Dermis blood vessel endothelial cell (primary cell): Measurements from ENCODE around the gene OAS3. TPM values are rescaled to one million over a fixed set of nuclear protein-coding genes. Genes with fewer than 3 reads are reported as not detected.
"Not testable (repeated sequence)": the region's sequence is repeated elsewhere in the genome, so short reads cannot be mapped to it uniquely, and the experiment has no call there.

Source experiments
- DNase-seq: peaks from one replicate; pipeline ENCODE4 v3.0.0; 2010
- total RNA-seq: library from RNA; depleted of rRNA; stranded (reverse); fragments of >200 nt; gene quantifications from 2 replicates; pipeline ENCODE4 v1.2.3, GENCODE V29; 2014

Gene OAS3
- total RNA-seq, 1 donor from 2014 or later = 9.4 TPM

DNA sequence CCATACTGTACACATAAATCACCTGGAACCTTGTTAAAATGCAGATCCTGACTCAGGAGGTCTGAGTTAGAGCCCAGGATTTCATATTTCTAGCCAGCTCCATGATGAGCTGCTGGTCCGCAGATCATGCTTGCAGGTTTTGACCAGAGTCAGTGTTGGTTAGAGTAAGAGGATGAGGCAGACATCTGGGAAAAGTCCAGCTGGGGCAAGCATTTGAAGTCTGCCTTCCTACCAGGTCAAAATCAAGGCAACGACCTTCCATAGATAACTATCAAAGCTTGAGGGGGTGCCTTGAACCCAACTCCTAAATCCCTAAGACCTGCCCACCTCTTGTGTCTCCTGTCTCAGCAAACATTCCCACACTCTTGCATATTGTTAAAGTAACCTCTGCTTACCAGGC is 49.3 kb downstream of the OAS3 start:
- DNase-seq = no peak

DNA sequence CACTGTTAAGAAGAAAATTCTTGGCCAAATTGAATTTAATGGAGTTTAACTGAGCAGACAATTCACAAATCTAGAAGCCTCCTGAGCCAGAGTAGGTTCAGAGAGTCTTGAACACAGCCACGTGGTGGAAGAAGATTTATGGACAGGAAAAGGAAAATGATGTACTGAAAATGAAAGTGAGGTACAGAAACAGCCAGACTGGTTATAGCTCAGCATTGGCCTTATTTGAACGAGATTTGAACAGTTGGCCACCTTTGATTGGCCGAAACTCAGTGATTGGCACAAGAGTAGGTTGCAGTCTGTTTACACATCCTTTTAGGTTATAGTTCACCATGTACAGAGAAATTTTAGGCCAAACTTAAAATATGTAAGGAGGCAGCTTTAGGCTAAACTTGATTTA is 50.0 kb downstream of the OAS3 start:
- no peak for DNase-seq

DNA sequence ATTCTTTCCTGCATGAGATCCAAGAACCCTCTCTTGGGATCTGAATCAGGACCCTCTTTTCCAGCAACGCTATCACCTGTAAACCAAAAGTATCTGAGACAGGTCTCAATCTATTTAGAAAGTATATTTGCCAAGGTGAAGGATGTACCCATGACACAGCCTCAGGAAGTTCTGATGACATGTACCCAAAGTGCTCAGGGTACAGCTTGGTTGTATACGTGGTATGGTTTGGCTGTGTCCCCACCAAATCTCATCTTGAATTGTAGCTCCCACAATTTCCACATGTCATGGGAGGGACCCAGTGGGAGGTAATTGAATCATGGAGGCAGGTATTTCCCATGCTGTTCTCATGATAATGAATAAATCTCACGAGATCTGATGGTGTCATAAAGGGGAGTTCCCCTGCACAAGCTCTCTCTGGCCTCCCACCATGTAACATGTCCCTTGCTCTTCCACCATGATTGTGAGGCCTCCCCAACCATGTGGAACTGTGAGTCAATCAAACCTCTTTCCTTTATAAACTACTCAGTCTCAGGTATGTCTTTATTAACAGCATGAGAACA is 50.6 kb downstream of the OAS3 start:
- not testable (repeated sequence) for DNase-seq

DNA sequence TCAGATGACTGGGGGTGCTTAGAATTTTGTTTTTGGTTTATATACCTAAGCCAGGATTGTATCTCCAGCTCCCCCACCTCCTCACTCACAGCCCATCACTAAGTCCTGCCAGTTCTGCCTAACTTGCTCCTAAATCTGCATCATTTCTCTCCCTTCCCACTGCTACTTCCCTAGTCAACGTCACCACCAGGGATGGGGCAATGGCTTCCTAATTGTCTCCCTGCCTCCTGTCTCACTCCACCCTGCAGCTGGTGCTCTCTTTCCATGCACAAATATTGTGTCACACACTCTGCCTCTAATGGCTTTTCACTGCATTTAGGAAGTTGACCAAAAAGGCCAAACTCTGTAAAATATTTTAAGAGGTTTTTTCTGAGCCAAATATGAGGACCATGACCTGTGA is 51.5 kb downstream of the OAS3 start:
- no peak for DNase-seq

DNA sequence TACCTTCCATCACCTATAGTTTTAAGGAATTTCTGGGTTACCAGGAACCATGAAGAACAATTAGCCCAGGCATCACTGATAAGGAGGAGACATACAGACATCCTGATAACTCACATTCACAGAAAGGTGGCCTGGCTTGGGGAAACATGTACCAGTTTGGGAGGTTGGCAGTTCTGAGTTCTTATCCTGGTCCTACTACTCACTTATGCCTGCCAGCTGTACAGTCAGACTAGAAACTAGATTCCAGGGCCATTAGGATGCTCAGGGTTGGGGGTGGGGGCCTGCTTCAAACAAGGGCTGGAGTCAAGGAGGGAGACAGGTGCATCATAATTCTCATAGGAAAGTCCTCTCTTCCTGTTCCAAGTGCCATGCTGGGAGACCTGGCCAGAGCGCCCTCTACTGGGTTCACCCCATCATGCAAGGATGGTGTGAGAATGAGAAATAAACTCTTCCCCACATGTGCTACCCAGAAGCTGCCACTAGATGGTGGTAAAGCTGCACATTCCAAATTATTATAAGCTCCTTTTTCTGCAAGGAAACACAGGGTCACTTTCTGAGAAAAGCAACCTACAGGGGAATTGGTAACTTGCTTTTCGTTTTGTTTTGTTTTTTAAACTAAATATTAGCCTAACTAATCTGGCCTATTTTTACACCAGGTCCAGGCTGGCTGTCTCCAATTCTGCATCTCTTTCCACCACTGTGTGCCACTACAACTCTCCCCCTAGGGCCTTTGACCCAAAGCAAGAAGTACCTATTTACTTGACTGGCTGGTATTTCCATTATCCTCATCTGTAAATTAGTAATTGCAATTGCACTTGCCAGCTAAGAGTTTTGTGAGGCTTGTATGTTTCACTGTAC is 54.5 kb downstream of the OAS3 start:
- peak; percentile 86 for DNase-seq

DNA sequence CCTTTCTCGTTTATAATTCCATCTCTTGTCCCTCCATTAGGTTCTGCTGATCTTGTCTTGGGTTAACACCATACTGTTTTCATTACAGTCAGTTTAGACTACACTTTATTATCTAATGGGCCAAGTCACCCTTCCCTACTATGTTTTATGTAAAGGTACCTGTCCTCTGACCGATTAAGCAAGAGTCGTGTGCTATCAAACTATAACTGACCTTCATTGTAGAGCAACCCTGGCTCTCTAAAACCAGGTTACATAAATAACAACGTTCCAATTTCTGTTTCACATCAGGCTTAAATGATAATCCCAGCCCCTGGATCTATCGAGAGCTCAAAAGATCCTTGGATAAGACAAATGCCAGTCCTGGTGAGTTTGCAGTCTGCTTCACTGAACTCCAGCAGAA is 56.7 kb downstream of the OAS3 start:
- no peak for DNase-seq

DNA sequence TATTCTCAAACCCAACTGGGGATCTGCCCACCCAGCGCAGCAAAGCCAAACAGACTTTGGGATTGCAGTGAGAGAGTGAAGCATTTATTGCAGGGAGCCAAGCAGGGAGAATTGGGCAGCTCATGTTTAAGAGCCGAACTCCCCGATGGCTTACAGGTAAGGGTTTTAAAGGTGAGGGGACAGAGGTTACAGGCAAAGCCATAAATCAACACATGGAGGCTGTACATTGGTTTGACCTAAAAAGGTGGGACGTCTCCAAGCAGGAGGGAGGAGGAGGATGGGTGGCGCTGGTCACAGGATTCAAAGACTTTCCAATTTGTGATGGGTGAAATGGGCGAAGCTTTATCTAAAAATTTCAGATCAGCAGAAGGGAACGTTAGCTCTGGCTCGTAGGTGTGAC is 58.2 kb downstream of the OAS3 start:
- no peak for DNase-seq

DNA sequence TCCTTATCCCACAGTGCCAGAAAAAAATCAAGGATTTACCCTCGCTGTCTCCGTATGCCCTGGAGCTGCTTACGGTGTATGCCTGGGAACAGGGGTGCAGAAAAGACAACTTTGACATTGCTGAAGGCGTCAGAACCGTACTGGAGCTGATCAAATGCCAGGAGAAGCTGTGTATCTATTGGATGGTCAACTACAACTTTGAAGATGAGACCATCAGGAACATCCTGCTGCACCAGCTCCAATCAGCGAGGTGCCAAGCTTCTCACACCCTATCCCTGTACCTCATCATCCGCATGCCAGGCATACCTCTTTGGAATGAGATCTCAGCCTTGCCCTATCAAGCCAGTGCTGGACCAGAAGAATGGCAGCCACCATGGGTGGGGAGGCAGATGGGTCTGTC is 59.2 kb downstream of the OAS3 start:
- no peak for DNase-seq

DNA sequence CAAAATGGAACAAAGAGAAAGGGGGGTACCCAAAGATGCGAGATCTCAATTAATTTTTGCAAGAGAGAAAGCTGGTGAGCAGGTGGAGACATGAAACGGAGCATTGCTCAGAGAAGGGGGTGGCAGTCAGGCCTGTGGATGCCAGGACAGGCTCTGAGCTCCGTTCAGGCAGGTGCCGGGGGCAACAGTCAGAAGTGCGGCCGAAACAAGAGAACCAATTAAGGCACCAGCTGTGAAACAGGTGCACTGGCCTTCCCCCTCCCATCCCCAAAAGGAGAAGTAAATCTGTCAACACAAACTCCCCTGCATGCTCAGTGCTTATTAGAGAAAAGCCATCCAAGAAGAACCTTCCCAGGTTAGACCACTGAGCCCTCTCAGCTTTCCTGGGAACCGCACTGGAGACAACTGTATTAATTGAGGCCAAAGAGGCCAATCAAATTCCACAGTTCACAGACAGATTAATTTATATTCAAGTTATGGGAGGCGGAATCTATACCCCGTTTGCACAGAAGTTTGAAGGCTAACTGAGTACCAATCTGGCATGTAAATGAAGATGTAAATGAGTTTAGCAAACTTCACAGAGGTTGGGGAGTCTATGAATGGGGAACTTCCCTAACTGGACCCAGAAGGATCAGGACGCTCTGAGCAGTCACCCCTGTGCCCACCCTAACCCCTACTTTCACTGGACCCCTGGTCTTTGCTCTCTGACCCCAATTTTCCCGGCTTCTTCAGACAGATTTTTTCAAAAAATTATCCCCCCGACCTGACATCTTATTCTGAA is 60.9 kb downstream of the OAS3 start:
- no peak for DNase-seq

DNA sequence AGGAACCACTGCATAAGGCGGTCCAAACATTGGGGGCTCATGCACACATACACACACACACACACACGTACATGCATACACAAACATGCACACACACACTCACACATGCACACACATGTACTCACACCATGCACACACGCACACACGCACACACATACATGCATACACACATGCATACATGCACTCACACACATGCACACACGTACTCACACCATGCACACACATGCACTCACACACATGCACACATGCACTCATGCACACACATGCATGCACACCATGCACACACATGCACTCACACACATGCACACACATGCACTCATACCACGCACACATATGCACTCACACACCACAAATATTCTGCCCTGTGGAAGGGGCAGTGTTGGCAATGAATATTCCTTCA is 62.2 kb downstream of the OAS3 start:
- no peak for DNase-seq

DNA sequence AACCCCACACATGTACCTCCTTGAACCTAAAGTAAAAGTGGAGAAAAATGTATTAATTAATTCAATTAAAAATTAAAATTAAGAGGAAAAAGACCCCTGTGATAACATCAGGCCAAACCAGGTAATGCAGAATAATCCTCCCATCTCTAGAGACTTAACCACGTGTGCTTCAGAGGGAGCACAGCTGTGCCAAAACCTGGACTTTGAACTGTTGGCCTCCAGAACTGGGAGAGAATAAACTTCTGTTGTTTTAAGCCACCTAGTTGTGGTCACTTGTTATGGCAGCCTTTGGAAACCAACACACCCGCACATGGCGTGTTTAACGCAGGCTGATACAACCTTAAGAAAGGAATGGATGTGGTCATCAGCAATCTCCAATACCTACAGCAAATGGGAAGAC is 63.9 kb downstream of the OAS3 start:
- no peak for DNase-seq

DNA sequence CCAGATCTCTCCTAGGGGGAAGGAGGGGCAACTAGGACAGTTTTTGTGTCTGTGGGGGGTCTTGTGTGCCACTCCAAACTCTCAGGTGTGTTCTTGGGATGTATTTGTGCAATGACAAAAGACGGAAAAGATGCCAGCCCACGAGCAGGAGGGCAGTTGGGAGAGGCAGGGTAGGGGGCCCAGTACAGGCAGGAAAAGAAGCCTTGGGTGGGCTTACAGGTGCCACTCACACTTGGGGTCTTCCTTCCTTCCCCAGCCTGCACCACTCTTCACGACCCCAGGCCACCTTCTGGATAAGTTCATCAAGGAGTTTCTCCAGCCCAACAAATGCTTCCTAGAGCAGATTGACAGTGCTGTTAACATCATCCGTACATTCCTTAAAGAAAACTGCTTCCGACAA is 64.4 kb downstream of the OAS3 start:
- DNase-seq = no peak

DNA sequence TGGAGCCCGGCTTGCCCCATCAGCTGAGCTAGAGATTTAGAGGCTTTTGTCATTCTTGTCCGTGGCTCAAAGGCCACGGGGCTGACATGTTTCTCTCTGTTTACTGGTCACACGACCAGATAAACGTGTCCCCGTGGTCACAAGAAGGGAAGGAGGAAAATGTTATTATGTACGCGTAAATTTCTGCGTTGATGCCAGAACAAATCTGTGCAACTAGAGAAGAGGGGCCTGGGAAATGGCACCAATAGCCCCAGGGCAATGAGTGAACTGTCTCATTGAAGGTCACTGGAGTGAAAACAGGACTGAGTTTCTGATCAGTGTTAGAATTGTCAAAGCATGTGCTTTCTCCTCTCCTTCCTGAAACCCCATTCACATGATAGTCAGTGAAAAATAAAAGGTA is 65.4 kb downstream of the OAS3 start:
- DNase-seq = no peak

DNA sequence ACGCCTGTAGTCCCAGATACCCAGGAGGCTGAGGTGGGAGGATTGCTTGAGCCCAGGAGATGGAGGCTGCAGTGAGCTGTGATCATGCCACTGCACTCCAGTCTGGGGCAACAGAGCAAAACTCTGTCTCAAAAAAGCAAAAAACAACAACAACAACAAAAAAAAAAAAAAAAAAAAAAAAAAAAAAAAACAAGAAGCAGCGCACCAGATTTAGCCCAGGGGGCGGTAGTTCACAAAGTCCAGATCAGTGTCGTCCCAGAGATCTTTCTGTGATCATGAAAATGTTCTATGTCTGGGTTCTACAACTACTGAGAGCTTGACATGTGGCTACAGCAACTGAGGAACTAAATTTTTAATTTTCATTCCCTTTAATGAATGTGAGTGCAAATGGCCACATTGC is 67.5 kb downstream of the OAS3 start:
- DNase-seq = peak; percentile 52

DNA sequence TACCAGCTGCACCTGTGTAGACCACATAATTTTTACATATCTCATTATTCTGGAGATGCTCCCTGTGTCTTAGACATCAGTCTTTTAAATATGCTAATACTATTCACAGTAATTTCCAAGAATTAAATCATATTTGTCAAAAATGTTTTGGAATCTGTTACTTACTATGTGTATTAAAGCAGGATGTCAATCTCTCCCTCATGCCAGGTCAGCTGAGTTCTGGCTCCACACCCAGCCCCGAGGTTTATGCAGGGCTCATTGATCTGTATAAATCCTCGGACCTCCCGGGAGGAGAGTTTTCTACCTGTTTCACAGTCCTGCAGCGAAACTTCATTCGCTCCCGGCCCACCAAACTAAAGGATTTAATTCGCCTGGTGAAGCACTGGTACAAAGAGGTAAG is 67.9 kb downstream of the OAS3 start:
- DNase-seq = no peak

DNA sequence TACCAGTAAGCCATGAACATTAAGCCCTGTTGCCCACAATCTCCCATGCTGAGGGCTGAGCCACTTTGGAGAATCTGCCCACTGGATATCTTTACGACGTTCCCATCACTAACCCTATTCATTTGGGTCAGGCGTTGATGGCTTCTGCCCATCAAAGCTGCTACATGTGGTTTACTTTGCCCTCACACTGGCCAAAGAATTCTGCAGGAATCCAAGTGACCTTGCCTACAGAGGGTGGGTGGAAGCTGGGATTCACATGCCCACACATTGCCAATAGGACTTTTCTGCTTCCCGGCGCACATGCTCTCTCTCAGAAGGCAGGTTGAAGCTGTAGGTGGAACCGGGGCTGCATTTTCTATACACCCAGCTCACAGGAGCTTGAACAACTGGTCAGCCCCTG is 68.4 kb downstream of the OAS3 start:
- DNase-seq = no peak

DNA sequence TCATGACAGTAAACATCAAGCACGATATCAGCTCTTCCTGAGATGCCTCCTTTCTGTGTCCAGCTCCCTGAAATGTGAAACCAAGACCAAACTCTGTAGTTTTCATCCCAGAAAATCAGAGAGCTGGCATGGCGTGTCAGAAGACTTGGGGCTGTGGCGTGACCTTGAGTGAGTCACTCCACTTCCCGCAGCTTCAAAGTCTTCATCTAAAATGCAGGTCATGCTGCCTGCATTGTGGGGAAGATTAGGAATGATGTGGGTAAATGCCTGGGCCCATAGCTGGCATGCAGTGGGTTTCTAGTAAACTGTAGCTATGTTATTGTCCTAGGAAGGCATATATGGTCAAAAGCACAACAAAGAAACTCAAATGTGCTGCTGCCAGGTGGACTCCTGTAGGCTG is 68.9 kb downstream of the OAS3 start:
- DNase-seq = peak; percentile 82

DNA sequence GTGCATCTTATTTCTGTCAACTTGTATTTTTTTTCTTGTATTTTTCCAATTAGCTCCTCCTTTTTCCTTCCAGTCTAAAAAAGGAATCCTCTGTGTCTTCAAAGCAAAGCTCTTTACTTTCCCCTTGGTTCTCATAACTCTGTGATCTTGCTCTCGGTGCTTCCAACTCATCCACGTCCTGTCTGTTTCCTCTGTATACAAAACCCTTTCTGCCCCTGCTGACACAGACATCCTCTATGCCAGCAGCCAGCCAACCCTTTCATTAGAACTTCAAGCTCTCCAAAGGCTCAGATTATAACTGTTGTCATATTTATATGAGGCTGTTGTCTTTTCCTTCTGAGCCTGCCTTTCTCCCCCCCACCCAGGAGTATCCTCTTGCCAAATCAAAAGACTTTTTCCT is 72.4 kb downstream of the OAS3 start:
- peak; percentile 65 for DNase-seq

DNA sequence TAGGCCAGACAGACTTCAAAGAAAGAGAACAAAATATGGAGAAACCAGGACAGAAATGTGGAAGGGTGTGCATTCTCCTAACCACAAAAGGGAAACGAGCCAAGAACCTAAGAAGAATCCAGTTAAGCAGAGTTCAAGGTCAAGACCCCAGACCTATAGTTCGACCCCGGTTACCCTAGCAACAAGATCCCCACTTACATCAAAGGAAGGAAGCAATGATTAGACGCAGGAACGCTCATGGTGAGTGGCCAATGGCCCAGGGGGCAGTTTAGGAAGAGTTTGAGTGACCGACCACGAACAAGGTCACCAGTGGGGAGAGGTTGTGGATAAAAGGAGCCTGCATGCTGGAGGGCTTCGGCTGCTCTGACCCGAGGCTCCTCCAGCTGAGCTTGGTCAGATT is 76.3 kb downstream of the OAS3 start:
- DNase-seq = no peak

DNA sequence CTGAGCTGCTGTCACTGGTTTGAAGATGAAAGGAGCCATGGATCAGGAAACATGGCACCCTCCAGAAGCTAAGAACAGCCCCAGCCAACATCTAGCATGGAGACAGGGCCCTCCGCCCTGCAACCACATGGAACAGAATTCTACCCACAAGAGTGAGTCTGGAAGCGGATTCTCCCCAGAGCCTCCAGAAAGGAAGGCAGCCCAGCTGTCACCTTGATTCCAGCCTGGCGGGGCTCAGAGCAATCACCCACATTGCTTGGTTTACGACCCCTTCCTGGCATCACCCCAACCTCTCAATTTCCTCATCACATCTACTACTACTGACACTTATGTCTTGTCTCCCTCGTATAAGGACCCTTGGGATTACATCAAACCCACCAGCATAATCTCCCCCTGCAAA is 78.5 kb downstream of the OAS3 start:
- DNase-seq = no peak

DNA sequence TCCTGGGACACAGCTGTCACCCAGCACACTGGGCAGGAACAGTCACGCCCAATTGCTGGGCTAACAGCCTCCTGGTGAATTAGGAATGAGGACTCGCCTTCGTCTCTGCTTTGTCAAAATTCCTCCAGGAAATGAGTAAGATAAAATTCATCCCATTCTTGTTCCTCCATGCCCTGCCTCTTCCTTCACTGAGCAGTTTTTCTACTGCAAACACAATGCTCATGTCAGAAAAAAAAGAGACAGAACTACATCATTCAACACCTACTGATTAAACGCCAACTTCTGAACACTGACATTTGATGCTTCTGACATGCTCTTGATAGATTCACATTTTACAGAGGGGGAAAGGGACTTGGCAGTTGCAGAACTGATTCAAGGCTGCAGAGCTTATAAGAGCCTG is 80.8 kb downstream of the OAS3 start:
- peak; percentile 79 for DNase-seq

DNA sequence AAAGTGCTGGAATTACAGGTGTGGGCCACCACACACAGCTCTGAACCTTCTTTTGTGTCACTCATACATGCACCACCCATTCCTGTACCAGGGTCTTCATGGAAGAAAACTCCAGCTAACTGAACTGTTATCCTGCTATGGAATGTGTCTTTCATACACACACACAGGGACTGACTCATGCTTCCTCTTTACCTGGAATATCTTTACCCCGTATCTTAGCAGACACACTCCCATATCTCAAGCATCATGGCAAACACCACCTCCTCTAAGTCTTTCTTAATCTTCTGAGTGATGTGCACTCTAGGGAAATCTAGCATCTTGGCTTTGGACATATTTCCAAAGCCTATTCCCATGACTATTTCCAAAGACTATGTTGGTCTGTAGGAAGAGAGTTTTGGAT is 83.2 kb downstream of the OAS3 start:
- no peak for DNase-seq
